Inflammatory macrophage treated with lipopolysaccharide for 1 hour (primary cell): ENCODE results near the gene MS4A13.
A peak's percentile ranks its signal among the peaks of the same experiment; 100 is the strongest.
"Not testable (repeated sequence)": the region's sequence is repeated elsewhere in the genome, so short reads cannot be mapped to it uniquely, and the experiment has no call there.

Experiments used
- DNase-seq, 2 donors: peaks; one replicate each; pipeline ENCODE4 v3.0.0-alpha.2; 2020 to 2022

MS4A13 gene

DNA sequence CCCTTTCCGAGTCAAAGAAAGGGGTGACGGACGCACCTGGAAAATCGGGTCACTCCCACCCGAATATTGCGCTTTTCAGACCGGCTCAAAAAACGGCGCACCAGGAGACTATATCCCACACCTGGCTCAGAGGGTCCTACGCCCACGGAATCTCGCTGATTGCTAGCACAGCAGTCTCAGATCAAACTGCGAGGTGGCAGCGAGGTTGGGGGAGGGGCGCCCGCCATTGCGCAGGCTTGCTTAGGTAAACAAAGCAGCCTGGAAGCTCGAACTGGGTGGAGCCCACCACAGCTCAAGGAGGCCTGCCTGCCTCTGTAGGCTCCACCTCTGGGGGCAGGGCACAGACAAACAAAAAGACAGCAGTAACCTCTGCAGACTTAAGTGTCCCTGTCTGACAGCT, 17.2 kb downstream of the MS4A13 start:
- not testable (repeated sequence) for DNase-seq

DNA sequence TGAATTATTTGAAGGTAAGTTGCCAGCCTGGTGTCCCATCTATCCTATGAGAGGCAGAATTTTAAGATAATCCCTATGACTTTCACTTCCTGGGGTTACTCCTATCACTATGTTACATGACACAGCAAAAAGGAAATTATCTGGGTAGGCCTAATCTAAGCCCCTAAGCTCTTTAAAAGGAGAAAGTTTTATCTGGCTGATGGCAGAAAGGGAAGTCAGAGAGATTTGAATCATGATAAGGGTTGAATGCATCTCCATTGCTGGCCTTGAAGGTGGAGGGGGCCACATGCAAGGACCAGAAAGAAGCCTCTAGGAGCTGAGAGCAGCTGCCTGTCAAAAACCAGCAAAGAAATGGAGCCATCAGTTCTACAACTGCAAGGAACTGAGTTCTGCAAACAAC, 23.4 kb downstream of the MS4A13 start:
- DNase-seq, result not testable (repeated sequence)

DNA sequence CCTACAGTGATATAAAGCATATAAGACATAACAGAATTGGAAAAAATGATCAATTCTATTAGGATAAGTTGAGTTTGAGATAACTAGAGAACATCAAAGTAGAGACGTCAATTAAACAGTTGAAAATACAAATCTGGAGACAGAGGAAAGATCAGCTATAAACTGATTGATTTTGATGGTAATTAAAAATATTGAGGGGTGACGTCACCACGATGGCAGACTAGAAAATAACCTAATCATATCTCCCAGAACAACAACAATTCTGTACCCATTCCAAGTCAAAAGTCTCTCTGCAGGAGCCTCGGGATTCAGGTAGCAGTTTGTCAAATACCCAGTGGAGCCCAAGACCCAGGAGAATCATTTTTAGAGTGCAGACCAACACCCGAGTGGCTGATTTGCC, 28.9 kb downstream of the MS4A13 start:
- no peak for DNase-seq

DNA sequence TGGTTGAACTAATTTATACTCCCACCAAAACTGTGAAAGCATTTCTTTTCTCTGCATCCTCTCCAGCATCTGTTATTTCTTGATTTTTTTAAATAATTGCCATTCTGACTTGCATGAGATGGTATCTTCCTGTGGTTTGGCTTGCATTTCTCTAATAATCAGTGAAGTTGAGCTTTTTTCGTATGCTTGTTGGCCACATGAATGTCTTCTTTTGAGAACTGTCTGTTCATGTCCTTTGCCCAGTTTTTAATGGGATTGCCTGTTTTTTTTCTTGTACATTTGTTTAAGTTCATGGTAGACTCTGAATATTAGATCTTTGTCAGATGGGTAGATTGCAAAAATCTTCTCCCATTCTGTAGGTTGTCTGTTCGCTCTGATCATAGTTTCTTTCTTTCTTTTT, 46.1 kb downstream of the MS4A13 start:
- no peak for DNase-seq

DNA sequence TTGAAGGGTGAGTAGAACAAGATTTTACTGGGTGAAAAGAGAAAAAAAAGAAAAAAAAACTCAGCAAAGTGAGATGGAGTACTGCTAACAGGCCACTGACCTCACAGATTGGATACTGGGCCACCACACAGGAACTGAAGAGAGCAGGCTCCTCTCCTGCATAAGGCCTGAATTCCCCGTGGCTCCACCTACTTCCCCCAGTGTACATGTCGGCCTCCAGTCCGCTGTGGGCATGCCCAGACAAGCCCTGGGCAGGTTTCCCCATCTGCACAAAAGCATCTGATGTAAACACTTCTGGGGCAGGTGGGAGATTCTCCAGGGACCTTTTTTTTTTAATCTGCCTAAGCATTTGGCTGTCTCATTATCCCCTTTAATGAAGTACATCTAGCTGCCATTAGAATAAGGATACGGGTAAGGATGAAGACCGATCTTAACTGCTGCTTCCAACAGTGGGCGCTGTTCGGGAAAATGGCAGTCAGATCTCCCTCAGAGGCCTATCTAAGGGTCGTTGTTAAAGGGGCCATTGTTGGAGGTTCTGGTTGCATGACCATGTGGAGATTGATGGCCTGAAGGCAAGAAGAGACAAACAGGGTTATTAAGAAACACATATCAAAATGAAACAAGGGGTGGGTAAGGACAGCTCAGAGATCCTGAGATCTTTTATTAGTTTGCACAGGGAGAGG, 48.5 kb downstream of the MS4A13 start:
- DNase-seq, result peak in 1 of 2 donors; percentile 11

GRCh38 chr11:60566776-60567175, 51.6 kb downstream of the MS4A13 start:
- peak; percentile 62 for DNase-seq

DNA sequence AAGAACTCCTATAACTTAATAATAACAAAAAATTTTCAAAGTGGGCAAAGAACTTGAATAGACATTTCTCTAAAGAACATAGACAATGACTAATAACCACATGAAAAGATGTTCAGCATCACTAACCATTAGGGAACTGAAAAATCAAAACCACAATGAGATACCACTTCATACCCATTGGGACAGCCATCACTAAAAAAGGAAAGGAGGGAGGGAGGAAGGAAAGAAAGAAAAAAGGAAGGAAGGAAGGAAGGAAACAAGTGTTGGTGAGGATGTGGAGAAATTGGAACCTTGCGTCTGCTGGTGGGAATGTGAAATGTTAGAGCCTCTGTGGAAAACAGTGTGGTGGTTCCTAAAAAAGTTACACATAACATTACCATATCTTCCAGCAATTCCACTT, 55.8 kb downstream of the MS4A13 start:
- peak in 1 of 2 donors; percentile 9 for DNase-seq

DNA sequence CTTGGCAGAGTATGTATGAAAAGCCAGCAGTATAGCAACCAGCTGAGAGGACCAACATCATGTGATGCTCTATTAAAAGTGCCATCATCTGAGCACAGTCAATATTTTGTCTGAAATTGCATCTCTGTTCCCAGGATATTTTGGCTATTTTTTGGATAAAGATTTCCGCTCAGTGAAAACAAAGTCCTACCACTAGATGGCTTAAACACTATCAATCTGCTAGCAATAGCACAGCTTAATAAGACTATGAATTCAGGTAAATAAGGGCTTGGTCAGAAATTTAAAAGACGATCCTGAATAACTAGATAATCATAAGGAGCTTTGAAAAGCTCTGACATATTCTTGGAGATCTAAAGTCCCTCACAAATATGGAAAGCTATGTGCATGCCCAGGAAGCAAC, 74.4 kb downstream of the MS4A13 start:
- DNase-seq, result no peak
